GF-D8 (cell line): ENCODE results near the gene CFH.
"Not testable (repeated sequence)": the region's sequence is repeated elsewhere in the genome, so short reads cannot be mapped to it uniquely, and the experiment has no call there.

Source experiments
- DNase-seq: peaks from one replicate; lab custom pipeline; 2025; lab: John Stamatoyannopoulos, UW

CFH gene

DNA sequence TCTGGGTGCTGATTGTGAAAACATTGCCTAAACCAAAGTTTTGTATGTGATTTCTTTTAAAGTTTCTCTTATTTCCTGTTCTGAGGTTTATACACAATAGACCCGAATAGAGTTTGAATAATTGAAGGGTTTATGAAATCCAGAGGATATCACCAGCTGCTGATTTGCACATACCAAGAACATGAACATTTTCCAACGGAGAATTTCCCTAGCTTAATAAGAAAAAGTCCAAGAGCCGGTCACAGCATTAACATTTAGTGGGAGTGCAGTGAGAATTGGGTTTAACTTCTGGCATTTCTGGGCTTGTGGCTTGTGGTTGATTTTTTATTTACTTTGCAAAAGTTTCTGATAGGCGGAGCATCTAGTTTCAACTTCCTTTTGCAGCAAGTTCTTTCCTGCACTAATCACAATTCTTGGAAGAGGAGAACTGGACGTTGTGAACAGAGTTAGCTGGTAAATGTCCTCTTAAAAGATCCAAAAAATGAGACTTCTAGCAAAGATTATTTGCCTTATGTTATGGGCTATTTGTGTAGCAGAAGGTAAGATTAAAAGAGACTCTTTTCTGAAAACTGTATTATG, at the start of gene CFH:
Gene CFH (plus strand): TSS at position 407 of the 579 bp plus-strand sequence. CDS start 75 bp downstream, at position 482.
- peak; percentile 70 for DNase-seq

DNA sequence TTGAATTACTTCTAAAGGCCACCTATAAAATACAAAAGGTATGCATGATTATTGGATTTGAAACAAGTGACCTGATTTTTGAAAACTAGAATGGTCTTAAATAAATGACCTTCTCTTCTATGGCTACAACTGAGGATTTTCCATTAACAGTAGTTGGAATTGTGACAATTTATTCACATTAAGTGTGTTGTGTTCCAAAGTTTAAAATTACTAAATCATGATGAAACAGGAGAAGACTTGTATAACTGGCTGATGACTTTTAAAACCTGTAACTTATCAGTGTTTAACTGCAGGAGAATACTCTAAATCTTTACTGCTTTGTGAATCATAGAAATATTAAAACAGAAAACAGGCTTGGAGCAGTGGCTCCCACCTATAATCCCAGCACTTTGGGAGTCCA, 48.2 kb upstream of the CFH start:
- no peak for DNase-seq

DNA sequence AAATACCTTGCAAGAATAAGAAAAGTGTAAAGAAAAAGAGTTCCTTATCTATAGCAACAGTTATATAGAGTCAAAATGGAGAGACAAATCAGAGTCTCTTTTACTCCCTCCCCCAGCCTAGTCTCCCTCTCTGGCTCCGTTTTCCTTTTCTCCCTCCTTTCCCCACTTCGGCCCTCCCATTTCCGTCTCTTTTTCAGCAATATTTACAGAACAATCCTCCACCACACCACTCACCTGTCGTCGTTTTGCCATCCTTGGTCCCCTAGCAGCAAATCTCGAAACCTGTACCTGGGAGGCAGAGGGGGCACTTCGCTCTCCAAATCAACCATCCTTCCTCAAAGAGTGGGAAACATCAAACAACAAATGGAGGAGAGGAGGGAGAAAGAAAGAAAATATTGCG, 43.9 kb upstream of the CFH start:
- DNase-seq = no peak

DNA sequence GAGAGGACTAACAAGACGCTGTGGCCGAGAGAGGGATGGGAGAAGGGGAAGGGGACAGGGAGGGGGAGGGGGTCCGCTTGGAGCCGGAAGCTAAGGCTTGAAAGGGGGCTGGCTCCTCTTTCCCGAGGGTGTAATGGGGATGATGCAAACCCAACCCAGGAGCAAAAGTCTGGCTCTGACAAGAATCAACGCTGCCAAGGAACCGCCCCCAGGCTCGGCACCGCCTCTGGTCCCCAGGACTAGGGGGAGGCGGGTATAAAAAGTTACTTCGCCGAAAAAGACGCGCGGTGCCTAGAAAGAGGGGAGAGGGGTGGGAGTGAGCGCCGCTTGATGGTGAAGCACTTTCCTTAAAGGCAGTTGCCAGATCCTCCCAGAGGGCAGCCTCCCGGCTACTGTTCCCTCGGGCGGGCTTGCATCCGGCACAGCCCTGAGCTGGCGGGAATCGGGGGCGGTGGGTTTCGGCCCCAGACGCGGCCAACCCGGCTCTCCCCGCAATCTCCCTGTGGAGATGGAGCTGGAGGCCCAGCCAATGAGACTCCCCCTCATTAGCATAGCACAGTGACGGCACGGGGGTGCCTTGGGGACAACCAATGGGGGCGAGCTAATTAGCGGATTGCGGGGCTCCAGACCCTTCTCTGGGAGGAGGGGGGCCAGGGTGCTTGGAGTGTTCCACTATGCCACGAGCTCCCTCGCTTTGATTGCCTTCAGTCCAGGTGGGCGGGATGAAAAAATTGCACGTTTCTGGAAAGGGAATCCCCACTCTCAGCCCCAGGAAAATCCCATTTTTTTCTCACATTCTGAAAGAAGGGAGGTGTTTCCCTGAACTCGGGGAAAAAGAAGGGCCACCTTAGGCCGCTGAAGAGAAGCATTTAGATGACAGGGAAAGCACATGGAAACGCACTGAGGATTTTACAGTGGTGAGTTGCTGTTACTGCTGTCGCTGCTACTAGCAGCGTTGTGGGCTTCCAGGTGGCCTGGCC, 43.2 kb upstream of the CFH start, which contains the start of gene KCNT2:
Gene KCNT2 (minus strand): TSS at position 51 of the 980 bp plus-strand sequence. CDS start 131 bp downstream, outside the sequence.
- DNase-seq = no peak

DNA sequence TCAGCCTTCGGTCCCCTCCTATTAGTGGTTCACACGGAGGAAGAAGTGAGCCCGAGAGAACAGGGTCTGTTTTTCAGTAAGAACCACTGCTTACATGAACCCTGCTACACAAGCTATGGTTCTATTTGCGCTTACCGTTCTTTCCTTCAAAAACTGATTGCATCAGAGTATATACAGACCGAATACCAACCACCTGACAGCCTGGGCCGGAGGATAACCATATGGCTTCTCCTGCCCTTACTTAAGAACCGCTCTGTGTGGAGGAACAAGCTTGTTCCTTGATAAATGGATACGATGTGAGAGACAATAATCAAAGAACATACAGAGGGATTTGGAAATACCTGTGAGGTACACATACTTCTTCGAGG, 42.5 kb upstream of the CFH start:
- no peak for DNase-seq

DNA sequence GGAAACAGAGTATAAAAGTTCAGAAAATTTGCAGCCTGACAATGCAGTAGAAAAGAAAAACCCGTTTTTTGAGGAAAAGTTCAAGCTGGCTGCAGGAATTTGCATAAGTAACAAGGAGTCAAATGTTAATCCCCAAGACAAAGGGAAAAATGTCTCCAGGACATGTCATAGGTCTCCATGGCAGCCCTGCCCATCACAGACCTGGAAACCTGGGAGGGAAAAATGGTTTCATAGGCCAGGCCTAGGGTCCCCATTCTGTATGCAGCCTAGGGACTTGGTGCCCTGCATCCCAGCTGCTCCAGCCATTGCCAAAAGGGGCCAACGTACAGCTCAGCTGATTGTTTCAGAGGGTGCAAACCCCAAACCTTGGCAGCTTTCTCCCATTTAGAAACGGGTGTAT, 40.0 kb upstream of the CFH start:
- no peak for DNase-seq

DNA sequence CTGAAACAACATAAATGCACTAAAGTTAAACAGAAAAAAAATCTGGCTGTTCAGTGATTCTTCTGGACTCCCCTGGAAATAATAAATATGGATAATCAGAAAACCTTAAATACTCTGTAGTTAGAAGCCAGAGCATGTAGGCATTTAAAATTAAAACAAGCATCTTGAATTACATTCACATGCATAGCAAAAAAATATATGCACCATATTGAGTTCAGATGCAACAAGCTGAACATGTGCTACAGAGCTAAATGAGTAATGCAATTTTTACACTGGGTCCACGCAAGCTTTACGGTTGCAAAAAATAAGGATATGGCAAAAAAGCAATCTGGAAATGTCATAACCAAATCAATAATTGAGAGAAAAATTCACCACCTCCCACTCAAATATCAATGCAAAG, 32.1 kb upstream of the CFH start:
- no peak for DNase-seq

DNA sequence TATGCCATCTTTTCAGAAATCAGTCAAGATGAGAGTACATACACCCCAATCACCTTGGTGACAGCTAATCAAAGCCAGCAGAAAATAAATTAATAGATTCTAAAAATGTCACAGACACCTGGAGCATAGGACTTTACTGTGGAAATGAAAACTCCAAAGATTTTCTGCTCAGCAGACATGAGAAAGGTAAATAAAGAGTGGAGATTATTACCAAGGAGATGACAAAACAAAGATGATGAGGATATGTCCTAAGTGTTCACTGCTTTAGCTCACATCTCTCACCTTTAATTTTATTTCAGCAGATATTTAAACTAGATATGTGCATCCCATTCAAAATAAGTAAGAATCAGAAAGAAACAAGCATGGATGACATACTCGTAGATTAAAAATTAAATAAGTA, 28.8 kb upstream of the CFH start:
- DNase-seq = no peak

DNA sequence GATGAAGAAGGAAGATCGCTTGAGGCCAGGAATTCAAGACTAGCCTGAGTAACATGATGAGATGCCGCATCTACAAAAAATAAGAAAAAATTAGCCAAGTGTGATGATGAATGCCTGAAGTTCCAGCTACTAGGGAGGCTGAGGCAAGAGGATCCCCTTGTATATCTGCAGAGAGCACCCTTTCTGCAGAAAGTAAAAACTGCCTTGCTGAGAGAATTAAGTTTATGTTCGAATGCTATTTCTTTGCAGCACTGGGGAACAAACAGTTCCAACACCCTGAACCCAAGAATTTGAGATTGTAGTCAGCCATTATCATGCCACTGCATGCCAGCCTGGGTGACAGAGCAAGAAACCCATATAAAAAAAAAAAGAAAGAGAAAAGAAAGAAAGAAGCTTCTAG, 23.0 kb upstream of the CFH start:
- DNase-seq = no peak

DNA sequence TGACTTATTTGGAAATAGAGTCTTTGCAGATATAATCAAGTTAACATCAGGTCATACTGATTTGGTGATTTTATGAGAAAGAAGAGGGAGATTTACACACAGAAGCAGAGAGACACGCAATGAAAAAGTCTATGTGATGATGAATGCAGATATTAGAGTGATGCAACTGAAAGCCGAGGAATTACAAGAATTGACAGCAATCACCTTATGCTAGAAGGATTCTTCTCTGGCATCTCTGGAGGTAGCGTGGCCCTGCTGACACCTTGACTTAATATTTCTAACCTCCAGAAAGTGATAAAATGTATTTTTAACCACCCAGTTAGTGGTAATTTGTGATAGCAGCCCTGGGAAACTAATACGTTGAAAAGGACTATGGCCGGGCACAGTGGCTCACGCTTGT, 14.2 kb upstream of the CFH start:
- DNase-seq = no peak

DNA sequence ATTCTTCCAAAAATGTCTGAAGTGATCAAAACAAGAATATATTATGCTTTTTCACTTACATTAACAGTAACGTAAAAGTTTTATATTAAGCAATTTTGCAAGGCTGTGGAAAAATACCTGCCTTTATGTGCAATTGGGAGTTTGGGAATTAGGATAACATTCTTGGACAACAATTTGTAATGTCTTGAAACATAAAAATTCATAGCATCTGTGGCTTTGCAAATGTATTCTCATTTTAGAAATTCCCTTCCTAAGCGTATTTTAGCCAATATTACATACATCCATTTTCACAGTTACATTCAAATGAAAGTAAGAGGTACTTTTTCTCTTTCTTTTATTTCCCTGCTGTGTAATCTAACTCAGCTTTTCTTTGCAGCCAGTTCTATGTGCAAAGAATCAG, 13.4 kb upstream of the CFH start:
- DNase-seq = no peak

DNA sequence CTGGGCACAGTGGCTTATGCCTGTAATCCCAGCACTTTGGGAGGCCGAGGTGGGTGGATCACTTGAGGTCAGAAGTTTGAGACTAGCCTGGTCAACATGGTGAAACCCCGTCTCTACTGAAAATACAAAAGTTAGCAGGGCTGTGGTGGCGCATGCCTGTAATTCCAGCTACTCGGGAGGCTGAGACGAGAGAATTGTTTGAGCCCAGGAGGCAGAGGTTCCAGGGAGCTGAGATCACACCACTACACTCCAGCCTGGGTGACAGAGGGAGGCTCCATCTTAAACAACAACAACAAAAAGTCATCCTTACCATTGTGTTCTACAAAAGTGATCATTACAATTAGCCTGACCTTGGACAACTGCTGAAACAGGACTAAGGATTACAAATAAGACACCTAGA, 12.6 kb upstream of the CFH start:
- DNase-seq = not testable (repeated sequence)

DNA sequence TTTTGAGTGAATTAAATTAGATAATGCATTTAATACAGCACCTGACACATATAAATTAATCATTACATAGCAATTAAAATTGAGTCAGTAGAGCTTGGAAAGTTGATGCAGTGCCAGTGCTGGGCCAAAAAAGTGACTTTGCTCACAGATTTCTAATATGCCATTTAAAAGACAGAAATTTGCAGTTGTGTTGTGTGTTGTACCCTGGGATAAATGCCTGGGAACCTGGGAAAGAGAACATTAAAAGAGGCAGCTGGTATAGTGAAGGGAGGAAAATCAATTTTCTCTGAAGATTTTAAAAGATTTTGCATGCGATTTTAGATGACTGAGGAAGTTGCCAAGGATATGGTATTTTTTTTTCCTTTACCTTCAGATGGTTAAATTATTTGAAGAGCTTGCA, 10.9 kb upstream of the CFH start:
- no peak for DNase-seq

DNA sequence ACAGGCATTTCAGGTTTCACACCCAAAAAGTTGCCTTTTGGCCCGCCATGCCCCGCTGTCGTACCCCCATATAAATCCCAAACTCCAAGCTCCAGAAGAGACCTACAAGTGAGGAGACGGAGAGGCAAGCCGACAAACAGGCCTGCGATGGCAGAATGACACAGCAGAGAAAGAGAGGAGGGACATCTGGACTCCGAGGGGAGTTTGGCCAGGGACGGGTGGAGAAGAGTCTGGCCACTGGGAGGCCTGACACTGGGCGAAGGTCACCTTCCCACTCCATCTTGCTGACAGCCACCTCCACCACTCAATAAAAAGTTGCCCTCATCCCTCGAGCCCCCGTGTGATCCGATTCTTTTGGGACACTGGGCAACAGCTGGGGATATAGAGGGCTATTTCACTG, 1.9 kb upstream of the CFH start:
- no peak for DNase-seq

DNA sequence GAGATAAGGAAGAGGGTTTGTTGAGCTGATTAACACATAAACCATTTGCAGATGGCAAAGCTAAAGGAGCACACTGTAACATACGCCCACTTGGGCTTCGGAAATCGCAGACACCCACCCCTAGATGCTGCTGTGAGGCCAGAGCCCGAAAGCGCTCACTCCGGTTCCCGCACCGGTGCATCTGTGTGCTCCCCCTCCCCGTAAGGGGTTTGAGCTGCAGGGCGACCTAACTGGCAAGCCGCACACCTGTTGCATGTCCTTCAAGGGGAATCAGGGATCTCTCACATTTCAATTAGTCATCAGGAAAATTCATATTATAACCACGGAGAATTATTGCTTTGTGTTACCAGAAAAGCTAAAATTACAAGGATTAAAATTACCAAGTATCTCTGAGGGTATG, 1.4 kb upstream of the CFH start:
- DNase-seq = no peak

DNA sequence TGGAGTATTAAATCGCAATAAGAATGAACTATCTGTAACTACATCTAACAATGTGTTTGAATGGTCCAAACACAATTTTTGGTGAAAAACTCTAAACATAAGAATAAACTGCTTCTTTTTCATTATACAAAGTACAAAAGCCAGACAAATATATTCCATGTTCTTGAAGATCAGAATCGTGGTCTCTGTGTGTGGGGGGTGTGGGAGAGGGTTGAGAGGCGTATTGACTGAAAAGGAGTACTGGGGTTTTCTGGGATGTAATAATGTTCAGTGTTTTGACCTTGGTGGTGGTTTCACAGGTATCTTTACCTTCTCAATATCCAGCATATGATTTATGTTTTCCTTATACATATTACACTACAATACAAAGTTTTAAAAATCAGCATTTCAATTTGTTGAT, 764 bp upstream of the CFH start:
- DNase-seq = no peak

DNA sequence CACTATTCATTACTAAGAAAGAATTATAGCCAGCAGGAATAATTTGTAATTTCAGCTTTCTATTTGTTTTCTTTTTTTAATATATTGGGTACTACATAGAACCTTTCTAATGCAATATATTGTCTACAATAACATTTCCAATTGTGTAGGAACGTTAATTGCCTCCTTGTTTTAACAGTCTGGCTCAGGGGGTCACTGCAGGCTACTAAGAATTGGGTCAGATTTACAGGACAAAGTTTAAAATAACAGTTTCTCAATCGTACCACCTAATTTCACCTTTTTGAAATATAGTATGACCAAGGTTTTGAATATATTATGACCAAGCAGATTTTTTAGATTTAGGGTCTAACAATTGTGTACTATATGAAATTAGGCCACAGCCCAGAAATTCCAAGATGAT, 2.4 kb downstream of the CFH start:
- no peak for DNase-seq

DNA sequence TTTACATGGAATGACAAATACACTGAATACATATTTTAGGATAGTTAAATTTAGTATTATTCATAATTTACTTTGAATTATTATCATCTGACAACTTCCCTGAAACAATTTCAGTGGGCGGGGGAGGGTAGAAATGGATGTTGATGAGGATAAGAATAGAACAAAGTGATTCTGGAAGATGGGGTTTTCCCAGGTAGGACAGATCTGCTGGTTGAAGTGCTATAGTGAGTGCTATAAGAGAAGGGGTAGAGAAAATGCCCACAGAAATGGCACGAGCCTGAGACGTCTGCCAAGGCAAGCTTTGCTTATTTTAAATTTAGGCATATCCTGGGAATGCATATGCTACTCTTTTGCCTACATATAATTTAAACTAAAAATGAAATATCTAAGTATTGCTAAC, 3.2 kb downstream of the CFH start:
- DNase-seq = no peak

DNA sequence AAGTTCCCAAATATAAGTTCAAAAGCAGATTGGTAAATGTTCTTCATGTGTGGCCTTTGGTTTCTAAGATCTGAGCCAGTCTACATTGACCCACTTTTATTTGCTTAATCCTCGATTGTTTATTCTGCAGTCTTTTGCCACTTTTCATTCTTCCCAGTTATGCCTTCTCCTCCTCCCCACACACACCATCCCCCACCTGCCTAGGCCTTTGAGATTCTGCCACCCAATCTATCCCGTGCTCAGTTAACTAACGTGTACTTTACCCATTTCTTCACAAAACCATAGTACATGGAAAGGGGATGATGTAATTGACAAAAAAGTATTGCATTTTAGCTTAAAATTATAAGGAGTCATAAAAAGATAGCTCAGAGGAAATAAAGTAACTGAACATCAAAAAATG, 3.7 kb downstream of the CFH start:
- no peak for DNase-seq

DNA sequence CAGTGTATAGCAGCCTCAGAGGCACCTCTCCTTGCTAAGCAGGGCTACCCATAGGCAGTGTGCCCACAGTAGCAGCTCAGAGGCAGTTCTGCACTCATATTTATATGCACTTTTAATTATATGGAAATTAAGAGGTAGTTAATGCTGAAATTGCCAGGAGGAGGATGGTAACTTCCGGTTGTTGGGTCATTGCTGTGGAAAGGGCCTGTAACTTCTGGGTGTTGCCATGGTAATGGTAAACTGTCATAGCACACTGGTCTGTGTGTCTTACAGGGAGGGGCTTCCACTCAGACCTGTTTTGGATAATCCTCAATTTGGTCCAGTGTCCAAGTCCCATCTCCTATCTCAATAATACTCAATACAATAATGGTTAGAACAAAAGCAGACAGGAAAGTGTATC, 7.6 kb downstream of the CFH start:
- peak; percentile 45 for DNase-seq

DNA sequence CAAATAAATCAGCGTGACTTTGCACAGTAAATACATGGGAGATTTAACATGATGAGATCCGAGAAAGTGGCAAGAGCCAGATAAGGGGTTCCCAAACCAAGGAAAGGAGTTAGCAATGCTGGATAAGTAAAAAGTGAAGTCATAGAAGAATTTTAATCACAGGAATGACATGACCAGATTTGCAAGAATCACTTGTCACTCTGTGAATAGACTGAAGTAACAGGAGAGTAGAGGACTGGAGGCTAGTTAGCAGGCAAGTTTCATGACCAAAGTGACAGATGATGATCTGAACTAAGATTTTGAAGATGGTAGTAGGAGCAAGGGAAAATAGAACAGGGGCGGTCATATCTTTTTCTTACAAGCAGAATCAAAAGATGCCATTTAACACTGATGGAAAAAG, 8.4 kb downstream of the CFH start:
- DNase-seq = no peak

DNA sequence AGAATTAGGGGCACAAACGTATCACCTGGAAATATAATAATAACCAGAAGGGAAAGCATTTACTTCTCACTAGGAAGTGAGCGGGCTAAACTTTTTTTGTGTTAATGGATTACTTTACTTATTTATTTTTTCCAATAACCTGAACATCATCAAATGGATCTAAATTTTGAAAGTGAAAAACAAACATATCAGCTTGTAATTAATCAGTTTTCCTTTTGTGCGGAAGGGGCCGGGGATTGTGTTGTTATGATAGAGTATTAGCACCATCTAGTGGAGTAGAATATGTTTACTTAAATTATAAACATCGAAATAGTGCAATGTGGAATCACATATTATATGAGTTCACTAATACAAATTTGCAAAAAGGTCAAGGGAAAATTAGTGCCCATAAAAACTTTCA, 9.0 kb downstream of the CFH start:
- DNase-seq = no peak

DNA sequence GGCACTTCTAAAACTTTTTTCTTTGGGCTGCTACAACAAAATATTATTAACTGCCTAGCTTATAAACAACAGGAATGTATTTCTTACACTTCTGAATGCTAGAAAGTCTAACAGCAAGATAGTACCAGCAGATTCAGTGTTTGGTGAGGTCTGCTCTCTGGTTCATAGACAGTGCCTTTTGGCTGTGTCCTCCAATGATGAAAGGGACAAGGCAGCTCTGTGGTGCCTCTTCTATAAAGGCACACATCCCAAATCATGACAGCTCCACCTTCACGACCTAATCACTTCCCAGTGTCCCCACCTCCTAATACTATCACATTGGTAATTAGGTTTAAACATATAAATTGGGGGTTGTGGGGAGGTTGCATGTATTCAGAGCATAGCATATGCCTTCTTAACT, 9.5 kb downstream of the CFH start:
- no peak for DNase-seq

DNA sequence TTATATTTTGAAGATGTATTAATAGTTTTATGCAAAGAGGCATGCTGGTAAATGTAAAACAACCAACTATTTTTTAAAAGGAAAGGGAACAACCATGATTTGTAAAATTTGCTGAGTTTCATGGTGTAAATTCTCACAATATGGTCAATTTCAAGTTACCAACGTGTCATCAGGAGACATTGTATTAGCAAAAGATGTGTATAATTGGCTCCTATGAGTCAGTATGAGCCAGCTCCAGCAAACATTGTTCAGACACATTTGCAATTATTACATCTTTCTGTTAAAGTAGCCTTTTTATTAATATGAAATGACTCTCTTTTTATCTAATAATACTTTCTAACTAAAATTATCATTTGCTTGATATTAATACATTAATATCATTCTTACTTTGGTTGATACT, 15.3 kb downstream of the CFH start:
- DNase-seq = no peak
